Retinal pigment epithelial cell (primary cell): ENCODE results near the gene POLE2.

ENCODE experiments used
- DNase-seq: peaks from one replicate; pipeline ENCODE4 v3.0.0-alpha.2; 2010; ENCODE audit warnings: low read depth
- H3K4me3 ChIP-seq: 2 replicates; pipeline ENCODE4 v1.5.1; 2011; ENCODE audit warnings: mild to moderate bottlenecking, low read length, control low read depth, moderate library complexity
- CTCF ChIP-seq: conservative IDR thresholded peaks from 2 replicates; pipeline ENCODE4 v1.5.1; 2011; ENCODE audit warnings: low read depth, low read length, control low read depth, inconsistent platforms

POLE2 gene

DNA sequence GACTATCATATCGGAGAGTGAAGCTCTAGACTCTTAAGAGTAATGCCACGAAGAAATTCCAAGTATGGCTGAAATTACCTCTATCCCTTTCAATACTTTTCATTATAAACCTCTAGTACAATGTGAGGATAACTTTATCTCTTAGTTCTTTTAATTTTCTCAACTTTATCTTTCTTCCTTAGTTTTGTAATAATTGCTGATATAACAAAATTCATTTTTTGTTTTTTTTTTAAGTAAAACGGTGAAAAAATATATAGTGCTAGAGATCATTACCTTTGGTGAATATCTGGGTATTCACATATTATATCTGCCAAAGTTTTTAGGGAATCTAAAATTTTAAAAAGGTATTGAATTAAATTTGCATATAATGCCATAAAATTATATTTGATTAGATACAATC, 33.5 kb downstream of the POLE2 start:
- H3K4me3 ChIP-seq = no peak overlapping the region
- TF ChIP-seq CTCF = no peak
- no peak for DNase-seq

DNA sequence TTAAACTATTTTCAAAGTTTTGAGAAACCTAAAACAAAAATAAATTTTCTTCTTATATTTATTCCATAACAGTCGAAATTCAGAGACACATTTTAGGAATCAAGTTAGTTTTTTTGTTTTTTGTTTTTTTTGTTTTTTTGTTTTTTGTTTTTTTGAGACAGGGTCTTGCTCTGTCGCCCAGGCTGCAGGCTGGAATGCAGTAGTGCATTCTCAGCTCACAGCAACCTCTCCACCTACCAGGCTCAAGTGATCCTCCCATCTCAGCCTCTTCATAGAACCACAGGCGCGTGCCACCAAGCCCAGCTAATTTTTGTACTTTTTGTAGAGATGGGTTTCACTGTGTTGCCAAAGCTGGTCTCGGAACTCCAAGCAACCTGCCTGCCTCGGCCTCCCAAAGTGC, 34.5 kb downstream of the POLE2 start:
- DNase-seq = no peak
- no peak overlapping the region for H3K4me3 ChIP-seq
- TF ChIP-seq CTCF = no peak

- no peak overlapping the region for H3K4me3 ChIP-seq
- no peak for DNase-seq
- TF ChIP-seq CTCF = no peak
Measured at GRCh38 chr14:49642163-49642562, 45.9 kb downstream of the POLE2 start.

DNA sequence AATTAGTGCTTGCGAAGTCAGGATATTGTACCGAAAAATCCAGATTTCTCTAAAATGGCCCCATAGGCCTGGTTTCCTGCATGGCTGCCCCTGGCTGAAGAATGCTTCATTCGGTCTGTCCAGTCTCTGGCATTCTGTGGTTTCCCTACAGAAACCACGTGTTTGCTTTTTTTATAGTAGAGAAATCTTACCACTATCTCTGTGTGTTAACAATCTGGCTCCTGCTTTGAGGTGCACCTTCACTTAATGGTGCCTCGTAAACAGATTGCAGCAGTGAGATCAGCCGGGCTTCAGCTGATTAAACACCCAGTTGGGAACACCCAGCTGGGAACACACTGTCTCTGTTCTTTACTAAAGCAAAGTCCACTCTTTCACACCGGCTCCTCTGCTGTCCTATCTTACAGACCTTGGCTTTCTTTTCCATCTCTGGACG, 46.3 kb downstream of the POLE2 start:
- TF ChIP-seq CTCF = no peak
- no peak overlapping the region for H3K4me3 ChIP-seq
- DNase-seq = no peak

DNA sequence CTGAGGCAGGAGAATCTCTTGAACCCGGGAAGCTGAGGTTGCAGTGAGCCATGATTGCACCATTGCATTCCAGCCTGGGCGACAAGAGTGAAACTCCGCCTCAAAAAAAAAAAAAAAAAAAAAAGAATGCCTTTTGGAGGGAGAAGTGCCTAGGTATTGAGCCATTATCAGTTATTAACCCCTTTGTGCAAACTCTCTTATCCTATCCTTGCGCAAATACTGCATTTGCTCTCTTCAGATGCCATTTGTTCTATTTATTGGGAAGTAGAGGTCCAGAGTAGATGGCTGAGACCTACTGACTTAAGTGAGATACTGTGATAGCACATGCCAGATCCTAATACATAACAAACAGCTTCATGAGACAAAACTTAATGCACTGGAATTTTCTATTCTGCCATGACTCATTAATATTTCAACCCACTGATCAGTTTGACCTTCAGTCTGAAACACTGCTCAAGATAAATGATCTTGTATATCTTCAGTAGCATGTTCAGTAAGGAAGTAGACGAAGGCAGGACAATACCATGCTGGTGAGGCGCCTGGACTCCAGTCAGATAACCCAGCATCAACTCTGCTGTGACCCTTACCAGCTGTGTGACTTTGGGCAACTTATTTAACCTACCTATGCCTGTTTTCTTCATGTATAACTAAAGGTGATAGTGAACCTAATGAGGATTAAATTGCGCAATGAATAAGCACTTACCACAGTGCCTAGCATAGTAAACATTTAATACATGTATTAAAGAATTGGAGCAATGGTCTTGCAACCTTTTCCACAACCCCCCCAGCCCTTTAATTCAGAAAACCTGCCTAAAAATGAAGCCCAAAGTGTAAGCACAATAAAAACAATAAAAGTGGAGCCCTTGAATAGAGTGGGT, 47.2 kb downstream of the POLE2 start:
- no peak for DNase-seq
- H3K4me3 ChIP-seq = no peak overlapping the region
- no peak for TF ChIP-seq CTCF

DNA sequence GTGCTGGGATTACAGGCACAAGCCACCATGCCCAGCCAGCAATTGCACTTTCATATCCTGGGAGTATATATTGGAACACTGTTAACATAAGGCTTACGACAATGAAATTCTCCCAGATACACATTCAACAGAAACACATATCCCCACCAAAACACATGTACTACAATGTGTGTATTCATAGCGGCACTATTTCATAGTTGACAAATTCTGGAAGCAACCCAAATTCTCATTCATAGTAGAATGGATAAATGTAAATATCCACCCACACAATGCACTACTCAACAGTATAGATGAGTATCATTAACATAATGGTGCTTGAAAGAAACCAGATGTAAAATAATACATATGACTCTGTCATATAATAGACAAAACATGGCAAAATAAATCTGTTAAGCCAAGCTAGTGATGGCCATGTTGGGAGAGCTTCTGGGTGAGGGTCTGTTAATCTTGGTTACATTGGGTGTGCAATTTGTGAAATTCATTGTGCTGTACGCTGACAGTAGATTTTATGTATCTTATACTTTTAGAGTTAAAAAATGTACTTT, 50.4 kb downstream of the POLE2 start:
- no peak for DNase-seq
- no peak for TF ChIP-seq CTCF
- H3K4me3 ChIP-seq = no peak overlapping the region

DNA sequence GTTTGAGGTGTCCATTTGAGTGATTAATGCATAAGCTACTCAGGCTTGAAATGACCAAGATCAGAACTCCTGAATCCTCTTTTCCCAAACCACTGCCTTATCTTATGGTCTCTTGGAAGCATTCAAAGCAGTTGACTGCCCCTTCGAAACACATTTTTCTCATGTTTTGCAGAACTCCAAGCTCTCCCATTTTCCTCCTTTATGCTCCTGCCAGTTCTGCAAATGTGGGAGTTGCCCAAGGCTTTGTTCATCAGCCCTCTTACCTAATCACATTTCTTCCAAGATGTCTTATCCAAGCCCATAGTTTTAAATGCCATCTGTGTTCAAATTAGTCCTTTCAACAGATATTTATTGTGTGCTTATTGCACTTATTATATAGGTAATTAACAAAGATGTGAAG, 51.1 kb downstream of the POLE2 start:
- H3K4me3 ChIP-seq = no peak overlapping the region
- DNase-seq = no peak
- no peak for TF ChIP-seq CTCF
